HepG2 (cell line): Measurements from ENCODE around the gene LONP1. TPM values are rescaled to one million over a fixed set of nuclear protein-coding genes. Genes with fewer than 3 reads are reported as not detected.

Experiments
- ATAC-seq: fragments of 200-7000 bp; cut with Tn5 transposase; 3 replicates; pipeline ENCODE4 v1.9.1; 2020; ENCODE audit warnings: mild to moderate bottlenecking, moderate library complexity
- BruUV-seq: library from RNA; stranded (reverse); fragments of 400-500 nt; replicated peaks from 2 replicates; lab custom pipeline; 2021; lab: Mats Ljungman, UMichigan
- CTCF ChIA-PET: fragments of 300-600 bp; formaldehyde crosslinking; extraction: SDS; loops from one replicate; lab custom pipeline; 2021; ENCODE audit warnings: low total read pairs, inconsistent platforms, low intra/inter-chr PET ratio; lab: Yijun Ruan, JAX
- POLR2A ChIA-PET: fragments of 350-600 bp; sonication (Branson Sonifier 250); formaldehyde crosslinking; loops from one replicate; lab custom pipeline; 2020; ENCODE audit warnings: antibody characterized with exemption, inconsistent platforms; lab: Yijun Ruan, JAX
- DNase-seq: peaks from one replicate; pipeline ENCODE4 v3.0.0-alpha.2; 2015; ENCODE audit warnings: low spot score
- FAIRE-seq: peaks from 3 replicates; lab custom pipeline; 2011; peaks lifted over from hg19 to GRCh38; lab: Jason Lieb, UNC
- H2AFZ ChIP-seq: one replicate; pipeline ENCODE4 v1.6.1; 2011; ENCODE audit warnings: low read length, inconsistent platforms
- H3K27ac ChIP-seq: fragments of 300-600 bp; 3 replicates; pipeline ENCODE4 v1.8.0; 2011; ENCODE audit warnings: mixed run types, mild to moderate bottlenecking, mixed read lengths, low read length, inconsistent platforms; ENCODE audit not compliant: insufficient read depth; ENCODE audit errors: extremely low read length
- H3K27me3 ChIP-seq, 2 experiments: fragments of 200-600 bp in 1 of 2; 2 replicates in 1 of 2; 3 replicates in 1 of 2; pipeline versions ENCODE4 v1.6.0 to v1.8.0; 2011; ENCODE audit warnings: low read length in 2 of 2, mild to moderate bottlenecking in 2 of 2, moderate library complexity in 2 of 2, inconsistent platforms in 1 of 2; ENCODE audit not compliant: insufficient read depth in 2 of 2, control insufficient read depth in 1 of 2
- H3K36me3 ChIP-seq, 2 experiments: fragments of 200-600 bp in 1 of 2; replicated peaks in 1 of 2; 2 replicates in 1 of 2; 3 replicates in 1 of 2; pipeline versions ENCODE4 v1.5.1 to v1.8.0; 2011; ENCODE audit warnings: low read length in 2 of 2, inconsistent platforms in 1 of 2; ENCODE audit not compliant: insufficient read depth in 2 of 2, control insufficient read depth in 1 of 2
- H3K4me1 ChIP-seq: 2 replicates; pipeline ENCODE4 v1.5.1; 2012; ENCODE audit warnings: low read length, inconsistent platforms; ENCODE audit not compliant: insufficient read depth
- H3K4me2 ChIP-seq: 2 replicates; pipeline ENCODE4 v1.6.0; 2011; ENCODE audit warnings: low read depth, low read length, inconsistent platforms
- H3K4me3 ChIP-seq, 3 experiments: fragments of 200-600 bp in 1 of 3; sonication (generic), shearing (Covaris generic) in 1 of 3; replicated peaks in 1 of 3; 2 replicates each; pipeline ENCODE4 v1.5.1; 2011 to 2016; ENCODE audit warnings: low read length in 3 of 3, inconsistent platforms in 2 of 3, low read depth in 2 of 3, mild to moderate bottlenecking in 2 of 3, control low read depth in 1 of 3, mixed read lengths in 1 of 3; ENCODE audit not compliant: insufficient read depth in 1 of 3
- H3K79me2 ChIP-seq: one replicate; pipeline ENCODE4 v1.6.1; 2011; ENCODE audit warnings: low read length, inconsistent platforms; ENCODE audit not compliant: insufficient read depth
- H3K9ac ChIP-seq: 2 replicates; pipeline ENCODE4 v1.6.0; 2011; ENCODE audit warnings: mild to moderate bottlenecking, low read depth, low read length, inconsistent platforms; ENCODE audit not compliant: insufficient read depth
- H3K9me3 ChIP-seq: 2 replicates; pipeline ENCODE4 v1.5.1; 2012; ENCODE audit warnings: mild to moderate bottlenecking, low read length
- H4K20me1 ChIP-seq: 2 replicates; pipeline ENCODE4 v1.6.0; 2011; ENCODE audit warnings: inconsistent platforms, mild to moderate bottlenecking, low read length, moderate library complexity; ENCODE audit not compliant: insufficient read depth
- ZBTB1 ChIP-seq: sonication (generic); formaldehyde crosslinking; IDR thresholded peaks from 2 replicates; pipeline ENCODE4 v1.4.0; 2020; ENCODE audit warnings: missing genetic modification reagents, borderline replicate concordance
- ZFP1 ChIP-seq: IDR thresholded peaks from 2 replicates; pipeline ENCODE4 v1.6.1; 2016
- ZNF280D ChIP-seq: sonication (generic); formaldehyde crosslinking; IDR thresholded peaks from 2 replicates; pipeline ENCODE4 v1.5.1; 2020; ENCODE audit warnings: mild to moderate bottlenecking, missing genetic modification reagents
- ZNF431 ChIP-seq: sonication (generic); formaldehyde crosslinking; IDR thresholded peaks from 2 replicates; pipeline ENCODE4 v1.9.0; 2022; ENCODE audit warnings: missing genetic modification reagents, low read depth, mild to moderate bottlenecking, borderline replicate concordance
- ZNF451 ChIP-seq: sonication (generic); formaldehyde crosslinking; IDR thresholded peaks from 2 replicates; pipeline ENCODE4 v1.5.0; 2020; ENCODE audit warnings: mild to moderate bottlenecking, missing genetic modification reagents
- WGBS: methylation state at CpG from one replicate; pipeline ENCODE4 v1.1.6; 2017; ENCODE audit warnings: low lambda C conversion rate; 5-methylcytosine and 5-hydroxymethylcytosine counted together
- in situ Hi-C: cut with HindIII; loops from 2 replicates; pipeline ENCODE4 v1.10.0; 2017; ENCODE audit warnings: low pct_unique_long_range_greater_than_20kb; ENCODE audit not compliant: extremely low pct_ligation_motif_present
- intact Hi-C: fragments of 100-400 bp; cut with micrococcal nuclease; formaldehyde crosslinking; loops from one replicate; pipeline ENCODE4 v1.10.0; 2022; ENCODE audit not compliant: unreplicated experiment
- polyA plus RNA-seq, 8 experiments: library from polyadenylated mRNA; depleted of rRNA in 3 of 8; stranded (reverse) in 7 of 8; unstranded in 1 of 8; fragments of >200 nt; fragmentation: Illumina TruSeq in 4 of 8; extraction: Trizol in 4 of 8; gene quantifications; 2 replicates each; pipeline versions ENCODE4 v1.2.1 to v1.2.3, GENCODE V29; 2011 to 2016; ENCODE audit warnings: low read depth in 4 of 8, missing spikeins in 1 of 8, mixed read lengths in 1 of 8; ENCODE audit not compliant: insufficient read depth in 1 of 8
- total RNA-seq, 5 experiments: library from RNA; depleted of rRNA; stranded (reverse); fragments of >200 nt; fragmentation: Illumina TruSeq; extraction: Trizol; gene quantifications; 2 replicates each; pipeline ENCODE4 v1.2.3, GENCODE V29; 2016; ENCODE audit warnings: low read depth in 1 of 5

The LONP1 gene
- total and polyA plus RNA-seq, 2 of the 13 experiments (the other 11 are each of a cell fraction or from before 2014, with no cell fraction given) = 59.5 to 76.8 TPM

GRCh38 chr19:5711025-5711424 is 8.9 kb downstream of the LONP1 start:
- BruUV-seq = no TSS peak
- intact Hi-C loops (no loop called here), in situ Hi-C loops (no loop called here)
- ChIA-PET CTCF (no interaction called here), POLR2A (interaction anchor here (0.6 to 1.6 kb wide), 2 partner anchors 9 to 42 kb away, joined by 3 to 6 read pairs; partner anchors contain the start of genes CATSPERD and LONP1)
- H3K4me1 ChIP-seq = peaks cover 14% of the 10 kb centered on the region
- no peak for TF ChIP-seq ZNF451
- TF ChIP-seq ZNF431 = no peak
- TF ChIP-seq ZBTB1 = no peak
- TF ChIP-seq ZNF280D (CRISPR knock-in tag) = no peak
- TF ChIP-seq ZFP1 (CRISPR knock-in tag) = no peak
- H3K9ac ChIP-seq = no peak overlapping the region
- no peak overlapping the region for H2AFZ ChIP-seq
- FAIRE-seq = no peak
- H3K79me2 ChIP-seq = peaks cover 13% of the 10 kb centered on the region
- H3K4me3 ChIP-seq = no peak overlapping the region
- H3K27ac ChIP-seq = no peak overlapping the region
- peaks cover 15% of the 10 kb centered on the region; the same call in 1 of the 2 replicates for H4K20me1 ChIP-seq
- ATAC-seq = no peak
- H3K9me3 ChIP-seq = no peaks in the 10 kb centered on the region
- no peak for DNase-seq
- 97% methylated on average over 6 of the region's 8 CpGs for WGBS
- H3K27me3 ChIP-seq = no peaks in the 10 kb centered on the region
- H3K36me3 ChIP-seq = peaks cover 41 to 76% of the 10 kb centered on the region in 2 experiments
- no peak overlapping the region for H3K4me2 ChIP-seq
